Measurements from ENCODE around the gene ASPSCR1. TPM values are rescaled to one million over a fixed set of nuclear protein-coding genes. Genes with fewer than 3 reads are reported as not detected.

The ASPSCR1 gene
- total RNA-seq, 1 donor from 2014 or later, result 25.6 TPM

- H3K9me3 Mint-ChIP-seq (ENCODE audit: unreplicated experiment), result no peaks in the 10 kb centered on the region
- no peak overlapping the region for H3K4me3 Mint-ChIP-seq (ENCODE audit: unreplicated experiment)
Observed at GRCh38 chr17:82015311-82015971, 38.0 kb downstream of the ASPSCR1 start.

DNA sequence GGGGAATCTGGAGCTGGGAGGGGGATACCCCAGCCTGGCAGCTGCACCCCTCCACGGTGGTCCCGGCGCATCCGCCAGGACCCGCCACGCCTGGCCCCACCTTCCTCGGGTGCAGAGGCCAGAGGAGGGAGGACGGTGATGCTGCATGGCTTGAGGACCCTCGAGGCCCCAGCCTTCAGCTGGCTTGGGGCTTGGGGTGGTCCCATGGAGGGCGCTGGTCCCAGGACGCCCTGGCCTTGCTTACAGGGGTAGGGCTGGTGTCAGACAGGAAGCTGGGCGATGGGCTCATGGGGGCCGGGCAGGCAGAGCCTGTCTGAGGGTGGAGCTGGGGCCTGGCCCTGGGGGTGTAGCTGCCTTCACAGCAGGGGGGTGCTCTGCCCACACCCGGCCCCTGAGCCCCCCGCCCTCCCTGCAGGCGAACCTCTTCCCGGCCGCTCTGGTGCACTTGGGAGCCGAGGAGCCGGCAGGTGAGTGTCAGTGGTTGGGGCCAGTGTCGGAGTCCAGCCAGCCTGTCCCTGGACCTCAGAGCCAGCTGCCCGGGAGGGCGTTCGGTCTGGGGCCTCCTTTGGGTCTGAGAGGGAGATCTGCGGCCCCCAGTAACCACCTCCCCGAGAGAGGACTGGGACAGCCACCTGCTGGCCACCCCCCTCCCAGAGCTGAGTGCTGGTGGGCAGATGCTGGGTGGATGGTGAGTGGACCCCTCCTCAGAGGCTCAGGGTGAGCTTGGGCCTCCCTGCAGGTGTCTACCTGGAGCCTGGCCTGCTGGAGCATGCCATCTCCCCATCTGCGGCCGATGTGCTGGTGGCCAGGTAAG lies 38.8 kb downstream of the ASPSCR1 start:
- Mint-ChIP-seq H3K27me3 (ENCODE audit: unreplicated experiment) (peaks cover 3% of the 10 kb centered on the region), H3K9me3 (ENCODE audit: unreplicated experiment) (no peaks in the 10 kb centered on the region), H3K4me3 (ENCODE audit: unreplicated experiment) (no peak overlapping the region), H3K27ac (ENCODE audit: unreplicated experiment) (no peak overlapping the region), H3K4me1 (ENCODE audit: unreplicated experiment) (no peaks in the 10 kb centered on the region), H3K36me3 (ENCODE audit: low read depth, unreplicated experiment) (peaks cover 4% of the 10 kb centered on the region)
- no peak for DNase-seq (ENCODE audit: low spot score)
- TF ChIP-seq CTCF (IDR thresholded peaks at IDR 0.05; ENCODE audit: unreplicated experiment), result no peak

More at GRCh38 chr17:82015311-82015971, 38.0 kb downstream of the ASPSCR1 start:
- H3K27me3 Mint-ChIP-seq (ENCODE audit: unreplicated experiment), result peaks cover 2% of the 10 kb centered on the region
- TF ChIP-seq CTCF (IDR thresholded peaks at IDR 0.05; ENCODE audit: unreplicated experiment), result no peak
- peaks cover 4% of the 10 kb centered on the region for H3K36me3 Mint-ChIP-seq (ENCODE audit: low read depth, unreplicated experiment)
- no peaks in the 10 kb centered on the region for H3K4me1 Mint-ChIP-seq (ENCODE audit: unreplicated experiment)
- no peak for DNase-seq (ENCODE audit: low spot score)
- no peak overlapping the region for H3K27ac Mint-ChIP-seq (ENCODE audit: unreplicated experiment)

DNA sequence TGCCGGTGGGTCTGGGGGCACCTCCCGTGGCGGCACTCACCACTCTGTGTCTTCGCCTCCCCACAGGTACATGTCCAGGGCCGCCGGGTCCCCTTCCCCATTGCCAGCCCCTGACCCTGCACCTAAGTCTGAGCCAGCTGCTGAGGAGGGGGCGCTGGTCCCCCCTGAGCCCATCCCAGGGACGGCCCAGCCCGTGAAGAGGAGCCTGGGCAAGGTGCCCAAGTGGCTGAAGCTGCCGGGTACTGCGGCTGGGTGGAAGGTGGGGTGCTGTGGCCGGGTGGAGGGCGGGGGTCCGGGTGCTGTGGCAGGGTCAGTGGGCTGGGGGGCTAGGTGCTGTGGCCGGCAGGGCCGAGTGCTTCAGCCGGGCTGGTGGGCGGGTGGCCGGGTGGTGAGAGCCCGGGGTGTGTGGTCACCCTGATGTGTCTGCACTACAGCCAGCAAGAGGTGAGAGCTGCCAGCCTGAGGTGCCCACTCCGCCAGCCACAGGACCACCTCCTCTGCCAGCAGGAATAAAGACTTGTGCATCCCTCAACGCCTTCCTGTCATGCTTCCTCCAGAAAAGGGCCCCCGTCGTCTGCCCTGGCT lies 39.5 kb downstream of the ASPSCR1 start:
- H3K9me3 Mint-ChIP-seq (ENCODE audit: unreplicated experiment), result no peaks in the 10 kb centered on the region
- H3K4me3 Mint-ChIP-seq (ENCODE audit: unreplicated experiment), result no peak overlapping the region
- no peak for DNase-seq (ENCODE audit: low spot score)
- TF ChIP-seq CTCF (IDR thresholded peaks at IDR 0.05; ENCODE audit: unreplicated experiment), result no peak
- H3K27me3 Mint-ChIP-seq (ENCODE audit: unreplicated experiment), result peaks cover 3% of the 10 kb centered on the region
- peaks cover 5% of the 10 kb centered on the region for H3K4me1 Mint-ChIP-seq (ENCODE audit: unreplicated experiment)
- H3K27ac Mint-ChIP-seq (ENCODE audit: unreplicated experiment), result no peak overlapping the region
- H3K36me3 Mint-ChIP-seq (ENCODE audit: low read depth, unreplicated experiment), result peaks cover 4% of the 10 kb centered on the region

GRCh38 chr17:82017612-82018151 lies 40.3 kb downstream of the ASPSCR1 start:
- H3K36me3 Mint-ChIP-seq (ENCODE audit: low read depth, unreplicated experiment), result peaks cover 4% of the 10 kb centered on the region
- DNase-seq (ENCODE audit: low spot score), result no peak
- H3K4me3 Mint-ChIP-seq (ENCODE audit: unreplicated experiment), result no peak overlapping the region
- no peaks in the 10 kb centered on the region for H3K9me3 Mint-ChIP-seq (ENCODE audit: unreplicated experiment)
- peaks cover 5% of the 10 kb centered on the region for H3K4me1 Mint-ChIP-seq (ENCODE audit: unreplicated experiment)
- no peak overlapping the region for H3K27ac Mint-ChIP-seq (ENCODE audit: unreplicated experiment)
- peaks cover 3% of the 10 kb centered on the region for H3K27me3 Mint-ChIP-seq (ENCODE audit: unreplicated experiment)
- no peak for TF ChIP-seq CTCF (IDR thresholded peaks at IDR 0.05; ENCODE audit: unreplicated experiment)

Data from endothelial cell (in vitro differentiated cells).